ENCODE data around the gene EFCAB7. TPM values are rescaled to one million over a fixed set of nuclear protein-coding genes. Genes with fewer than 3 reads are reported as not detected.

The EFCAB7 gene
- polyA plus RNA-seq, 3 donors = 1.4 to 6.4 (median 2.0) TPM

Other genes with a start within 250 kb of the EFCAB7 start
- under 1 TPM; 0.09 to 0.45 (median 0.12) TPM for gene FOXD3, start 201.0 kb upstream of the EFCAB7 start, polyA plus RNA-seq
- gene ALG6, start 155.9 kb upstream of the EFCAB7 start, polyA plus RNA-seq = 1 to 10 TPM; 5.9 to 6.9 (median 6.2) TPM
- gene ITGB3BP, start 300 bp upstream of the EFCAB7 start, polyA plus RNA-seq = 10 to 100 TPM in 1 of 3 donors, 1 to 10 TPM in 2; 6.4 to 11.9 (median 9.0) TPM
- gene PGM1, start 69.9 kb downstream of the EFCAB7 start, polyA plus RNA-seq = 100 to 1,000 TPM in 1 of 3 donors, 10 to 100 TPM in 2; 65.3 to 152 (median 86.2) TPM